ENCODE data around the gene TRIM45.
A peak's percentile ranks its signal among the peaks of the same experiment; 100 is the strongest.

The TRIM45 gene

GRCh38 chr1:117122330-117123025, 929 bp upstream of the TRIM45 start:
- TF ChIP-seq EP300 (IDR thresholded peaks at IDR 0.05; ENCODE audit: borderline replicate concordance) (no peak), YY1 (IDR thresholded peaks at IDR 0.05; ENCODE audit: low read depth) (no peak), NFIC (IDR thresholded peaks at IDR 0.05) (no peak), CREB1 (IDR thresholded peaks at IDR 0.05; ENCODE audit: low read depth) (no peak), TEAD4 (IDR thresholded peaks at IDR 0.05) (no peak), MAX (IDR thresholded peaks at IDR 0.05) (no peak), EGR1 (IDR thresholded peaks at IDR 0.05) (no peak), USF1 (IDR thresholded peaks at IDR 0.05) (no peak), ZBTB7A (IDR thresholded peaks at IDR 0.05; ENCODE audit: low read depth) (no peak), CEBPB (IDR thresholded peaks at IDR 0.05) (no peak), FOXM1 (IDR thresholded peaks at IDR 0.05; ENCODE audit: borderline replicate concordance, low read depth) (no peak), REST (IDR thresholded peaks at IDR 0.05; ENCODE audit: low read depth) (no peak), RAD21 (IDR thresholded peaks at IDR 0.05; ENCODE audit: low read depth) (no peak), TAF1 (IDR thresholded peaks at IDR 0.05; ENCODE audit: low read depth) (no peak), TCF12 (IDR thresholded peaks at IDR 0.05; ENCODE audit: low read depth) (no peak)

GRCh38 chr1:117120774-117121588, 568 bp downstream of the TRIM45 start:
- peak; percentile 73; the same call in 1 of the 2 replicates for TF ChIP-seq EGR1 (IDR thresholded peaks at IDR 0.05)
- no peak for TF ChIP-seq CEBPB (IDR thresholded peaks at IDR 0.05)

- TF ChIP-seq CEBPB (IDR thresholded peaks at IDR 0.05) (no peak), USF1 (IDR thresholded peaks at IDR 0.05) (no peak), TEAD4 (IDR thresholded peaks at IDR 0.05) (no peak), EP300 (IDR thresholded peaks at IDR 0.05; ENCODE audit: borderline replicate concordance) (no peak), CREB1 (IDR thresholded peaks at IDR 0.05; ENCODE audit: low read depth) (no peak), ZBTB7A (IDR thresholded peaks at IDR 0.05; ENCODE audit: low read depth) (no peak), NFIC (IDR thresholded peaks at IDR 0.05) (no peak)
These were observed 3.4 kb downstream of the TRIM45 start for GRCh38 chr1:117118137-117118536.

- no peak for TF ChIP-seq TCF12 (IDR thresholded peaks at IDR 0.05; ENCODE audit: low read depth)
- TF ChIP-seq RAD21 (IDR thresholded peaks at IDR 0.05; ENCODE audit: low read depth) = no peak
- no peak for TF ChIP-seq TEAD4 (IDR thresholded peaks at IDR 0.05)
- TF ChIP-seq EP300 (IDR thresholded peaks at IDR 0.05; ENCODE audit: borderline replicate concordance) = no peak
- TF ChIP-seq TAF1 (IDR thresholded peaks at IDR 0.05; ENCODE audit: low read depth) = no peak
- TF ChIP-seq MAX (IDR thresholded peaks at IDR 0.05) = no peak
- TF ChIP-seq YY1 (IDR thresholded peaks at IDR 0.05; ENCODE audit: low read depth) = no peak
- TF ChIP-seq USF1 (IDR thresholded peaks at IDR 0.05) = no peak
These were observed 3.9 kb downstream of the TRIM45 start for GRCh38 chr1:117117697-117118096.

- no peak for TF ChIP-seq EP300 (IDR thresholded peaks at IDR 0.05; ENCODE audit: borderline replicate concordance)
These were observed 4.8 kb downstream of the TRIM45 start for GRCh38 chr1:117116784-117117130.

- no peak for TF ChIP-seq CREB1 (IDR thresholded peaks at IDR 0.05; ENCODE audit: low read depth)
- no peak for TF ChIP-seq EGR1 (IDR thresholded peaks at IDR 0.05)
- TF ChIP-seq RAD21 (IDR thresholded peaks at IDR 0.05; ENCODE audit: low read depth) = no peak
- TF ChIP-seq USF1 (IDR thresholded peaks at IDR 0.05) = no peak
- no peak for TF ChIP-seq TEAD4 (IDR thresholded peaks at IDR 0.05)
- TF ChIP-seq NFIC (IDR thresholded peaks at IDR 0.05) = no peak
- no peak for TF ChIP-seq YY1 (IDR thresholded peaks at IDR 0.05; ENCODE audit: low read depth)
- no peak for TF ChIP-seq EP300 (IDR thresholded peaks at IDR 0.05; ENCODE audit: borderline replicate concordance)
- no peak for TF ChIP-seq TCF12 (IDR thresholded peaks at IDR 0.05; ENCODE audit: low read depth)
- TF ChIP-seq MAX (IDR thresholded peaks at IDR 0.05) = no peak
- TF ChIP-seq TAF1 (IDR thresholded peaks at IDR 0.05; ENCODE audit: low read depth) = no peak
These were observed 5.3 kb downstream of the TRIM45 start for GRCh38 chr1:117116090-117116783.
